A549 (cell line): ENCODE results near the gene MAP6.

ENCODE experiments used
- CBX8 ChIP-seq: fragments of 200-600 bp; sonication (generic); IDR thresholded peaks from 2 replicates; pipeline ENCODE4 v1.6.1; 2016
- CTCF ChIP-seq: fragments of >200 bp; sonication (Bioruptor Twin); formaldehyde crosslinking; IDR thresholded peaks from 3 replicates; pipeline ENCODE4 v1.5.1; 2016
- ELK1 ChIP-seq: fragments of 150-350 bp; IDR thresholded peaks from 2 replicates; pipeline ENCODE4 v1.6.1; 2014; ENCODE audit warnings: low read depth, mild to moderate bottlenecking, low read length
- EP300 ChIP-seq, 2 experiments: fragments of >200 bp; sonication (Bioruptor Twin); formaldehyde crosslinking; IDR thresholded peaks; 2 replicates in 1 of 2; 3 replicates in 1 of 2; pipeline ENCODE4 v1.6.1; 2016 to 2017
- MAFK ChIP-seq: fragments of 450-650 bp; IDR thresholded peaks from 2 replicates; pipeline ENCODE4 v1.6.1; 2014; ENCODE audit not compliant: partially characterized antibody
- POLR2A ChIP-seq: IDR thresholded peaks from 2 replicates; pipeline ENCODE4 v1.6.1; 2012; ENCODE audit warnings: mild to moderate bottlenecking, low read length
- RFX5 ChIP-seq: fragments of 450-650 bp; IDR thresholded peaks from 2 replicates; pipeline ENCODE4 v1.7.1; 2014; ENCODE audit warnings: antibody characterized with exemption, mild to moderate bottlenecking, moderate library complexity
- SMC3 ChIP-seq: fragments of >200 bp; sonication (Bioruptor Twin); formaldehyde crosslinking; IDR thresholded peaks from 3 replicates; pipeline ENCODE4 v1.6.1; 2018; ENCODE audit warnings: inconsistent platforms

- TF ChIP-seq POLR2A: no peak
- TF ChIP-seq EP300 (IDR thresholded peaks at IDR 0.05): no peak
- no peak for TF ChIP-seq CTCF
- no peak for TF ChIP-seq ELK1
- no peak for TF ChIP-seq RFX5
- no peak for TF ChIP-seq MAFK
- TF ChIP-seq CBX8: no peak
- TF ChIP-seq SMC3: no peak
These were observed 112.6 kb downstream of the MAP6 start for GRCh38 chr11:75556275-75556674.
